Lower leg skin (tissue), 4 donors: ENCODE measurements around the gene GPR34. TPM values are rescaled to one million over a fixed set of nuclear protein-coding genes. Genes with fewer than 3 reads are reported as not detected.

Experiments used
- DNase-seq, 2 donors: peaks; one replicate each; pipeline ENCODE4 v3.0.0-alpha.2; 2019; ENCODE audit warnings: low spot score in 2 of 2
- H3K4me3 ChIP-seq: fragments of 200-600 bp; sonication (generic); 2 replicates; pipeline ENCODE4 v1.5.1; 2017; ENCODE audit warnings: mild to moderate bottlenecking, low read depth; ENCODE audit not compliant: poor library complexity, severe bottlenecking
- CTCF ChIP-seq, 3 donors: fragments of 450-650 bp; IDR thresholded peaks; one replicate each; pipeline ENCODE4 v1.5.1; 2016; ENCODE audit warnings: antibody characterized with exemption in 3 of 3, mild to moderate bottlenecking in 3 of 3, moderate library complexity in 2 of 3
- POLR2A ChIP-seq, 2 donors: fragments of 450-650 bp; IDR thresholded peaks; one replicate each; pipeline ENCODE4 v1.6.1; 2016 to 2017; ENCODE audit warnings: antibody characterized with exemption in 2 of 2, mild to moderate bottlenecking in 1 of 2, moderate library complexity in 1 of 2
- WGBS, 2 donors: methylation state at CpG; one replicate each; pipeline ENCODE4 v1.1.5; 2018; 5-methylcytosine and 5-hydroxymethylcytosine counted together
- intact Hi-C: fragments of 100-400 bp; cut with DNase I; formaldehyde crosslinking; loops from one replicate; pipeline ENCODE4 v1.15.0; 2023; ENCODE audit warnings: low total_unique reads
- total RNA-seq, 4 donors: library from RNA; depleted of rRNA; stranded (reverse); fragments of >200 nt; gene quantifications; one replicate each; pipeline ENCODE4 v1.1.0, GENCODE V29; 2016

The GPR34 gene
- total RNA-seq, 4 donors from 2014 or later: 1.4 to 4.1 (median 1.9) TPM

GRCh38 chrX:41732260-41732659, 43.5 kb downstream of the GPR34 start:
- no peak overlapping the region for H3K4me3 ChIP-seq
- TF ChIP-seq CTCF (IDR thresholded peaks at IDR 0.05): no peak
- no peak for TF ChIP-seq POLR2A (IDR thresholded peaks at IDR 0.05)
- intact Hi-C loops: no loop called here
- WGBS, 2 donors: 90% methylated on average over 2 of the region's 2 CpGs
- DNase-seq: no peak

- no peak for TF ChIP-seq CTCF (IDR thresholded peaks at IDR 0.05)
- TF ChIP-seq POLR2A (IDR thresholded peaks at IDR 0.05): no peak
- WGBS, 2 donors: 71 to 100% methylated on average over 1 of the region's 1 CpG
- H3K4me3 ChIP-seq: no peak overlapping the region
- no peak for DNase-seq
- intact Hi-C loops: no loop called here
Measured at GRCh38 chrX:41733939-41734338, 45.2 kb downstream of the GPR34 start.

GRCh38 chrX:41734530-41734929, 45.8 kb downstream of the GPR34 start:
- intact Hi-C loops: no loop called here
- no peak for DNase-seq
- TF ChIP-seq CTCF (IDR thresholded peaks at IDR 0.05): no peak
- TF ChIP-seq POLR2A (IDR thresholded peaks at IDR 0.05): no peak
- 8 to 17% methylated on average over 1 of the region's 1 CpG for WGBS, 2 donors
- H3K4me3 ChIP-seq: no peak overlapping the region

- TF ChIP-seq POLR2A (IDR thresholded peaks at IDR 0.05) (no peak), CTCF (IDR thresholded peaks at IDR 0.05) (no peak)
- intact Hi-C loops: no loop called here
- H3K4me3 ChIP-seq: no peak overlapping the region
- WGBS, 2 donors: 69 to 89% methylated on average over 7 of the region's 7 CpGs
- no peak for DNase-seq
Measured at GRCh38 chrX:41737065-41737464, 48.3 kb downstream of the GPR34 start.

GRCh38 chrX:41739871-41740270, 51.1 kb downstream of the GPR34 start:
- intact Hi-C loops: no loop called here
- TF ChIP-seq CTCF (IDR thresholded peaks at IDR 0.05) (no peak), POLR2A (IDR thresholded peaks at IDR 0.05) (no peak)
- 78 to 100% methylated on average over 1 of the region's 1 CpG for WGBS, 2 donors
- no peak for DNase-seq
- no peak overlapping the region for H3K4me3 ChIP-seq

Other genes starting within 250 kb of the GPR34 start
- gene NYX, start 241.6 kb upstream of the GPR34 start, total RNA-seq: not detected
- gene GPR82, start 35.2 kb downstream of the GPR34 start, total RNA-seq: under 1 TPM in 2 of 4 donors, not detected in 2; 0.29 to 0.61 TPM
- 10 to 100 TPM; 22.7 to 43.2 (median 26.8) TPM for gene CASK, start 234.6 kb downstream of the GPR34 start, total RNA-seq